Measurements from ENCODE around the gene FOXJ3. TPM values are rescaled to one million over a fixed set of nuclear protein-coding genes. Genes with fewer than 3 reads are reported as not detected.

Gene FOXJ3
- total and polyA plus RNA-seq, 4 donors = 5.3 to 16.8 (median 12.4) TPM

DNA sequence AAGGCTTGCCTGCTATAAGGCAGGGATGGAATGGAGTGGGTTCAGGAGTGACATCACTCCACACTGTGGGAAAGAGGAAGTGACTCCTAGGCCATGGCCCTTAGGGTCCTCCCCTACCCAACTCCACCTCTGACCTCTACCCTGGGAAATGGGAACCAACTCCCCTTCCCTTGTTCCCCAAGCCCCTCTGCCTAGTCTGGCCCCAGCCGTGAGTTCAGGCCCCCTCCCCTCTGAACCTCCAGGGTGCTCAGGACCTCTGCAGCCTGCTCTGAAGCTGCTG lies 166.7 kb downstream of the FOXJ3 start:
- H3K27me3 ChIP-seq (ENCODE audit: control insufficient read depth in 4 of 4, insufficient read depth in 4 of 4, low read length in 3 of 4) = no peaks in the 10 kb centered on the region
- no peak for DNase-seq (ENCODE audit: low spot score)
- no peak overlapping the region for H3K4me3 ChIP-seq (ENCODE audit: low read depth in 1 of 3, low read length in 3 of 3)
- H3K9me3 ChIP-seq (ENCODE audit: control insufficient read depth in 4 of 4, low read length in 3 of 4) = no peaks in the 10 kb centered on the region
- TF ChIP-seq, protein P1, sequence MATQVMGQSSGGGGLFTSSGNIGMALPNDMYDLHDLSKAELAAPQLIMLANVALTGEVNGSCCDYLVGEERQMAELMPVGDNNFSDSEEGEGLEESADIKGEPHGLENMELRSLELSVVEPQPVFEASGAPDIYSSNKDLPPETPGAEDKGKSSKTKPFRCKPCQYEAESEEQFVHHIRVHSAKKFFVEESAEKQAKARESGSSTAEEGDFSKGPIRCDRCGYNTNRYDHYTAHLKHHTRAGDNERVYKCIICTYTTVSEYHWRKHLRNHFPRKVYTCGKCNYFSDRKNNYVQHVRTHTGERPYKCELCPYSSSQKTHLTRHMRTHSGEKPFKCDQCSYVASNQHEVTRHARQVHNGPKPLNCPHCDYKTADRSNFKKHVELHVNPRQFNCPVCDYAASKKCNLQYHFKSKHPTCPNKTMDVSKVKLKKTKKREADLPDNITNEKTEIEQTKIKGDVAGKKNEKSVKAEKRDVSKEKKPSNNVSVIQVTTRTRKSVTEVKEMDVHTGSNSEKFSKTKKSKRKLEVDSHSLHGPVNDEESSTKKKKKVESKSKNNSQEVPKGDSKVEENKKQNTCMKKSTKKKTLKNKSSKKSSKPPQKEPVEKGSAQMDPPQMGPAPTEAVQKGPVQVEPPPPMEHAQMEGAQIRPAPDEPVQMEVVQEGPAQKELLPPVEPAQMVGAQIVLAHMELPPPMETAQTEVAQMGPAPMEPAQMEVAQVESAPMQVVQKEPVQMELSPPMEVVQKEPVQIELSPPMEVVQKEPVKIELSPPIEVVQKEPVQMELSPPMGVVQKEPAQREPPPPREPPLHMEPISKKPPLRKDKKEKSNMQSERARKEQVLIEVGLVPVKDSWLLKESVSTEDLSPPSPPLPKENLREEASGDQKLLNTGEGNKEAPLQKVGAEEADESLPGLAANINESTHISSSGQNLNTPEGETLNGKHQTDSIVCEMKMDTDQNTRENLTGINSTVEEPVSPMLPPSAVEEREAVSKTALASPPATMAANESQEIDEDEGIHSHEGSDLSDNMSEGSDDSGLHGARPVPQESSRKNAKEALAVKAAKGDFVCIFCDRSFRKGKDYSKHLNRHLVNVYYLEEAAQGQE (IDR thresholded peaks at IDR 0.05) = no peak
- TF ChIP-seq FOXA1 (IDR thresholded peaks at IDR 0.05) = no peak
- TF ChIP-seq RAD21 (IDR thresholded peaks at IDR 0.05) = no peak
- TF ChIP-seq NR2F2 (IDR thresholded peaks at IDR 0.05) = no peak
- TF ChIP-seq HNF4G (IDR thresholded peaks at IDR 0.05) = no peak
- no peak for TF ChIP-seq RXRA (IDR thresholded peaks at IDR 0.05)
- no peak for TF ChIP-seq TAF1 (conservative IDR thresholded peaks at IDR 0.05)
- TF ChIP-seq HNF4A (conservative IDR thresholded peaks at IDR 0.05) = no peak
- TF ChIP-seq FOXA2 (IDR thresholded peaks at IDR 0.05) = no peak
- TF ChIP-seq, protein P2, sequence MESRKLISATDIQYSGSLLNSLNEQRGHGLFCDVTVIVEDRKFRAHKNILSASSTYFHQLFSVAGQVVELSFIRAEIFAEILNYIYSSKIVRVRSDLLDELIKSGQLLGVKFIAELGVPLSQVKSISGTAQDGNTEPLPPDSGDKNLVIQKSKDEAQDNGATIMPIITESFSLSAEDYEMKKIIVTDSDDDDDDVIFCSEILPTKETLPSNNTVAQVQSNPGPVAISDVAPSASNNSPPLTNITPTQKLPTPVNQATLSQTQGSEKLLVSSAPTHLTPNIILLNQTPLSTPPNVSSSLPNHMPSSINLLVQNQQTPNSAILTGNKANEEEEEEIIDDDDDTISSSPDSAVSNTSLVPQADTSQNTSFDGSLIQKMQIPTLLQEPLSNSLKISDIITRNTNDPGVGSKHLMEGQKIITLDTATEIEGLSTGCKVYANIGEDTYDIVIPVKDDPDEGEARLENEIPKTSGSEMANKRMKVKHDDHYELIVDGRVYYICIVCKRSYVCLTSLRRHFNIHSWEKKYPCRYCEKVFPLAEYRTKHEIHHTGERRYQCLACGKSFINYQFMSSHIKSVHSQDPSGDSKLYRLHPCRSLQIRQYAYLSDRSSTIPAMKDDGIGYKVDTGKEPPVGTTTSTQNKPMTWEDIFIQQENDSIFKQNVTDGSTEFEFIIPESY (IDR thresholded peaks at IDR 0.05) = no peak
- TF ChIP-seq, protein P3, sequence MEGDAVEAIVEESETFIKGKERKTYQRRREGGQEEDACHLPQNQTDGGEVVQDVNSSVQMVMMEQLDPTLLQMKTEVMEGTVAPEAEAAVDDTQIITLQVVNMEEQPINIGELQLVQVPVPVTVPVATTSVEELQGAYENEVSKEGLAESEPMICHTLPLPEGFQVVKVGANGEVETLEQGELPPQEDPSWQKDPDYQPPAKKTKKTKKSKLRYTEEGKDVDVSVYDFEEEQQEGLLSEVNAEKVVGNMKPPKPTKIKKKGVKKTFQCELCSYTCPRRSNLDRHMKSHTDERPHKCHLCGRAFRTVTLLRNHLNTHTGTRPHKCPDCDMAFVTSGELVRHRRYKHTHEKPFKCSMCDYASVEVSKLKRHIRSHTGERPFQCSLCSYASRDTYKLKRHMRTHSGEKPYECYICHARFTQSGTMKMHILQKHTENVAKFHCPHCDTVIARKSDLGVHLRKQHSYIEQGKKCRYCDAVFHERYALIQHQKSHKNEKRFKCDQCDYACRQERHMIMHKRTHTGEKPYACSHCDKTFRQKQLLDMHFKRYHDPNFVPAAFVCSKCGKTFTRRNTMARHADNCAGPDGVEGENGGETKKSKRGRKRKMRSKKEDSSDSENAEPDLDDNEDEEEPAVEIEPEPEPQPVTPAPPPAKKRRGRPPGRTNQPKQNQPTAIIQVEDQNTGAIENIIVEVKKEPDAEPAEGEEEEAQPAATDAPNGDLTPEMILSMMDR (IDR thresholded peaks at IDR 0.05; ENCODE audit: low read depth, low read length, missing input control) = no peak
- TF ChIP-seq, protein P4, sequence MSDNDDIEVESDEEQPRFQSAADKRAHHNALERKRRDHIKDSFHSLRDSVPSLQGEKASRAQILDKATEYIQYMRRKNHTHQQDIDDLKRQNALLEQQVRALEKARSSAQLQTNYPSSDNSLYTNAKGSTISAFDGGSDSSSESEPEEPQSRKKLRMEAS (IDR thresholded peaks at IDR 0.05) = no peak
- no peak for TF ChIP-seq JUND (IDR thresholded peaks at IDR 0.05)
- TF ChIP-seq, protein P5, sequence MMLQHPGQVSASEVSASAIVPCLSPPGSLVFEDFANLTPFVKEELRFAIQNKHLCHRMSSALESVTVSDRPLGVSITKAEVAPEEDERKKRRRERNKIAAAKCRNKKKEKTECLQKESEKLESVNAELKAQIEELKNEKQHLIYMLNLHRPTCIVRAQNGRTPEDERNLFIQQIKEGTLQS (IDR thresholded peaks at IDR 0.05) = no peak
- TF ChIP-seq GABPA (IDR thresholded peaks at IDR 0.05 in 1 of 2, conservative IDR thresholded peaks at IDR 0.05 in 1 of 2) = no peak
- TF ChIP-seq YY1 (IDR thresholded peaks at IDR 0.05) = no peak
- 70% methylated on average over 1 of the region's 1 CpG for WGBS
- H3K36me3 ChIP-seq (ENCODE audit: control insufficient read depth in 4 of 4, insufficient read depth in 3 of 4, low read depth in 1 of 4, low read length in 3 of 4) = no peaks in the 10 kb centered on the region
- no peak overlapping the region for H3K9ac ChIP-seq (ENCODE audit: low read depth in 1 of 2, low read length in 2 of 2)
- no peak overlapping the region for H3K27ac ChIP-seq (ENCODE audit: low read depth in 1 of 2, low read length in 2 of 2)
- H3K4me1 ChIP-seq (ENCODE audit: control insufficient read depth in 4 of 4, insufficient read depth in 4 of 4, low read length in 3 of 4) = peaks cover 8 to 17% (median 10%) of the 10 kb centered on the region in 4 donors
